Measurements from ENCODE around the gene RCL1. TPM values are rescaled to one million over a fixed set of nuclear protein-coding genes. Genes with fewer than 3 reads are reported as not detected.

The RCL1 gene
- total and polyA plus RNA-seq, 2 donors (not counting 1 experiment from before 2014, with no cell fraction given) = 10.5 to 21.7 TPM

- H3K9ac ChIP-seq (ENCODE audit: low read length) = no peak overlapping the region
- H3K27ac ChIP-seq (ENCODE audit: low read length in 2 of 2) = no peak overlapping the region
- Mint-ChIP-seq H3K9me3 (ENCODE audit: insufficient read depth) (no peaks in the 10 kb centered on the region), H3K27ac (no peak overlapping the region), H3K4me3 (no peak overlapping the region), H3K4me1 (peaks cover 4% of the 10 kb centered on the region), H3K27me3 (no peaks in the 10 kb centered on the region)
- no peaks in the 10 kb centered on the region for H3K9me3 ChIP-seq (ENCODE audit: control extremely low read depth in 1 of 3, control insufficient read depth in 2 of 3, insufficient read depth in 1 of 3, low read length in 2 of 3)
- H2AFZ ChIP-seq (ENCODE audit: insufficient read depth, low read depth, low read length, poor library complexity, severe bottlenecking) = no peak overlapping the region
- H3K27me3 ChIP-seq (replicated peaks in 1 of 4; ENCODE audit: control extremely low read depth in 1 of 4, control insufficient read depth in 3 of 4, insufficient read depth in 4 of 4, low read length in 3 of 4) = no peaks in the 10 kb centered on the region
- no peaks in the 10 kb centered on the region for H3K36me3 ChIP-seq (replicated peaks in 1 of 2; ENCODE audit: control extremely low read depth in 1 of 2, control insufficient read depth in 1 of 2, extremely low read depth in 1 of 2, insufficient read depth in 2 of 2, low read length in 1 of 2)
- no peak overlapping the region for H3K4me2 ChIP-seq (replicated peaks; ENCODE audit: low read depth, low read length, poor library complexity, severe bottlenecking)
- intact Hi-C loops (cut with micrococcal nuclease) = no loop called here
- peaks cover 3 to 7% of the 10 kb centered on the region in 2 donors for H3K4me1 ChIP-seq (ENCODE audit: control insufficient read depth in 2 of 2, insufficient read depth in 2 of 2, low read length in 2 of 2)
- POLR2A ChIA-PET = no interaction called here
- WGBS (ENCODE audit: insufficient coverage) = no CpG with 5 or more reads among the region's 2 CpGs
- H4K20me1 ChIP-seq (ENCODE audit: control insufficient read depth, insufficient read depth, low read length, poor library complexity, severe bottlenecking) = no peaks in the 10 kb centered on the region
- no peak for ATAC-seq (ENCODE audit: low read depth)
- no peak for DNase-seq
- H3K79me2 ChIP-seq (ENCODE audit: control insufficient read depth, insufficient read depth, low read length) = no peaks in the 10 kb centered on the region
- CTCF ChIA-PET = interaction anchor here (0.6 to 5.0 kb wide), 4 partner anchors 9 to 241 kb away, joined by 3 to 22 read pairs (median 4); no protein-coding TSS in a partner anchor
- TF ChIP-seq CTCF (IDR thresholded peaks at IDR 0.05) = no peak
- no peak for TF ChIP-seq EZH2 (IDR thresholded peaks at IDR 0.05; ENCODE audit: borderline replicate concordance, insufficient read depth, low read depth, low read length, poor library complexity, severe bottlenecking)
- no peak overlapping the region for H3K4me3 ChIP-seq (ENCODE audit: control extremely low read depth in 1 of 5, extremely low read depth in 1 of 5, insufficient read depth in 1 of 5, low read depth in 2 of 5, low read length in 4 of 5)
Measured at GRCh38 chr9:4746278-4747030, 46.3 kb upstream of the RCL1 start.

GRCh38 chr9:4748612-4749011, 44.1 kb upstream of the RCL1 start:
- H3K4me3 ChIP-seq (ENCODE audit: control extremely low read depth in 1 of 5, extremely low read depth in 1 of 5, insufficient read depth in 1 of 5, low read depth in 2 of 5, low read length in 4 of 5) = no peak overlapping the region
- H3K27me3 ChIP-seq (replicated peaks in 1 of 4; ENCODE audit: control extremely low read depth in 1 of 4, control insufficient read depth in 3 of 4, insufficient read depth in 4 of 4, low read length in 3 of 4) = no peaks in the 10 kb centered on the region
- H3K4me3 Mint-ChIP-seq = no peak overlapping the region
- ChIA-PET CTCF (interaction anchor here (0.7 to 2.3 kb wide), 6 partner anchors 8 to 240 kb away, joined by 3 to 11 read pairs (median 3); partner anchors contain the start of gene AK3), POLR2A (no interaction called here)
- H3K4me1 ChIP-seq (ENCODE audit: control insufficient read depth in 2 of 2, insufficient read depth in 2 of 2, low read length in 2 of 2) = no peaks in the 10 kb centered on the region
- no peak overlapping the region for H3K27ac Mint-ChIP-seq
- H3K9me3 ChIP-seq (ENCODE audit: control extremely low read depth in 1 of 3, control insufficient read depth in 2 of 3, insufficient read depth in 1 of 3, low read length in 2 of 3) = no peaks in the 10 kb centered on the region
- no peak overlapping the region for H2AFZ ChIP-seq (ENCODE audit: insufficient read depth, low read depth, low read length, poor library complexity, severe bottlenecking)
- 92% methylated on average over 5 of the region's 5 CpGs for WGBS (ENCODE audit: insufficient coverage)
- DNase-seq (no peak), ATAC-seq (ENCODE audit: low read depth) (no peak)
- H4K20me1 ChIP-seq (ENCODE audit: control insufficient read depth, insufficient read depth, low read length, poor library complexity, severe bottlenecking) = no peaks in the 10 kb centered on the region
- no peaks in the 10 kb centered on the region for H3K9me3 Mint-ChIP-seq (ENCODE audit: insufficient read depth)
- no peak overlapping the region for H3K27ac ChIP-seq (ENCODE audit: low read length in 2 of 2)
- H3K4me1 Mint-ChIP-seq = no peaks in the 10 kb centered on the region
- H3K27me3 Mint-ChIP-seq = no peaks in the 10 kb centered on the region
- intact Hi-C loops (cut with micrococcal nuclease) = no loop called here
- no peak overlapping the region for H3K9ac ChIP-seq (ENCODE audit: low read length)
- H3K4me2 ChIP-seq (replicated peaks; ENCODE audit: low read depth, low read length, poor library complexity, severe bottlenecking) = no peak overlapping the region
- no peaks in the 10 kb centered on the region for H3K79me2 ChIP-seq (ENCODE audit: control insufficient read depth, insufficient read depth, low read length)
- H3K36me3 ChIP-seq (replicated peaks in 1 of 2; ENCODE audit: control extremely low read depth in 1 of 2, control insufficient read depth in 1 of 2, extremely low read depth in 1 of 2, insufficient read depth in 2 of 2, low read length in 1 of 2) = no peaks in the 10 kb centered on the region
- TF ChIP-seq CTCF (IDR thresholded peaks at IDR 0.05) = no peak
- TF ChIP-seq EZH2 (IDR thresholded peaks at IDR 0.05; ENCODE audit: borderline replicate concordance, insufficient read depth, low read depth, low read length, poor library complexity, severe bottlenecking) = no peak

Measured in B cell (primary cell).